ENCODE results near the gene CCDC184.
A peak's percentile ranks its signal among the peaks of the same experiment; 100 is the strongest.
"Not testable (repeated sequence)": the region's sequence is repeated elsewhere in the genome, so short reads cannot be mapped to it uniquely, and the experiment has no call there.

CCDC184 gene

DNA sequence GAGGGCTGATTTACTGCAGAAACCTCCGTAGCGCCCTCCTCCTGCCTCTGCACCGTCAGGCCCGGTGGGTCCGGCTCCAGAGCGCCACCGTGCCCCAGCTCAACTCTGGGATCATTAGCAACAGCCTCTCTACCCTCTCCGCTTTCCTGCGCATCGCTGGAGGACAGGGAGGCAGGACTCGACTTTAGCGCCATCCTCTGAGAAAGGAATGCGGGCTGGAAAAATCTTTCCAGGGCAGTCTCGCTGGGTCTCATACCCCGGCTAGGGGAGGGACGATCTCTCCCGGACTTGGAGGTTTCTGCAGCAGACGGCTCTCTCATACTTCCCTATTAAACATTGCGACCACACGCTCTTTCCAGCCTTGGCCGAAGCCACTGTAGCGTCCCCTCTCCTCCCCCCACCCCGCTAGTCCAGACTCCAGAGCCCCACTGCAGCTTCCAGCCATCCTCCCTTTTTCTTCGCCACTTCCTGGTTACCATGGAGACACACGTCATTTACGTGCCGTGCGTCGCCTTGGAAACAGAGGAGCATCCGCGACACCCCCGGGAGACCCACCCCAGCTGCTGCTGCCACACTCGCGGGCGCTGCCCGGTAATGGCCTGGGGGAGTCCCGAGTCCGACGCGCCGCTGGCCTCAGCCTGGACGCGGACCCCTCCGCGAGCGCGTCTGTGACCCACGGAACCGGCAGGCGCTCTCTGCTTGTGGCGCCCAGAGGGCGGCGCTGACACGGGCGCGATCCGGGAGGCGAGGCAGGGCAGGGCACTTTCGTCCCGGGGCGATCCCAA lies at the start of gene CCDC184:
CCDC184 (plus strand) TSS at position 554 of the 785 bp plus-strand sequence. CDS start 479 bp downstream, outside the sequence.
- peak; percentile 52 for DNase-seq (ENCODE audit: low read depth)

DNA sequence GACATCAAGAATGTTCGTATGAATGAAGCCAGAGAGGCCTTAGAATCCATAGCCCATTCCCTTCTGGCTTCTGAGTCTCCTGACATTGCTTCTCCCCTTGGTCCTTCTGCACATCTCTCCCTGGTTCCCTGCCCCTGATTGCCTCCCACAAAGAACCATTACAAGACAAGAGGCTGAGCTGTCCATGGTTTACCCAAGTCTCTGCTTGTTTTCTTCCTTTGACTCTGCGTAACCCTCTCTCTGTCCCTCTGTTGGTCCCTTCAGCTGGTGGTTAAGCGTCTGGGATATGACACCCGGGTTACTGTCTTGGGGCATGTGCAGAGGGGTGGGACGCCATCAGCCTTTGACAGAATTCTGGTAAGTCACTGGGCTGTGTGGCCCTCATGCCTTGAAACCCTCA lies 48.4 kb upstream of the CCDC184 start:
- no peak for DNase-seq (ENCODE audit: low read depth)

DNA sequence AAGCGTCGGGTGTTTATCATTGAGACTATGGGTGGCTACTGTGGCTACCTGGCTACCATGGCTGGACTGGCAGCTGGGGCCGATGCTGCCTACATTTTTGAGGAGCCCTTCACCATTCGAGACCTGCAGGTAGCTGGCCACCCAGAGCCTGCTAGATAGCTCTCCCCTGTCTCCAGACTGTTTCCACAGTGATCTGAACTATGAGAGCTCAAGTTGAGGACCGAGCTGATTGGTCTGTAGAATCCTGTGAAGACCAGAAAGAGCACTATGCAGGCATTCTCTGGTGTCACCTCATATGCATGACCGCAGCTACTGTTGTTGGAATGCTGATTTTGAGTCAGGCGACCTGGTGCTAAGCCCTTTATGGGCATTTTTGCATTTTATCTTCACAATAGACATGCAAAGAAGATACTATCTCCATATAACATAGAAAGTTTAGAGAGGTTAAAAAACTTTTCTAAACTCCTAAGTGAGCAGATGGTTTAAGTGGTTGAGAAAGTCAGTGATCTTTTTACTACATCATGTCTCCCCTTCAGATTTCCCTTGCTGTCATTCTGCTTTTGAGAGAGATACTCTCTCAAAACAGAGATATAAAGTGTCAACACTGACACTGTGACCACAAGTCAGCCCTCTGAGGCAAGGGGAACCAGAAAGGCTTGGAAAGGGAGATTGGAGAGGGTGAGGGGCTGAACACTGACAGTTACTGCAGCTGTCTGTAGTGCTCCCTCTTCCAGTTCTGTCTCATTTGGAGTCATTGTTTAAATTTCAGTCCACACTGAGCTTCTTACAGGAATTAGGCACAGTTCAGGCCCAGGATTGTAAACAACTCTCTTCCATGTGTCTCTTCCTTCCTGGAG lies 40.4 kb upstream of the CCDC184 start:
- no peak for DNase-seq (ENCODE audit: low read depth)

DNA sequence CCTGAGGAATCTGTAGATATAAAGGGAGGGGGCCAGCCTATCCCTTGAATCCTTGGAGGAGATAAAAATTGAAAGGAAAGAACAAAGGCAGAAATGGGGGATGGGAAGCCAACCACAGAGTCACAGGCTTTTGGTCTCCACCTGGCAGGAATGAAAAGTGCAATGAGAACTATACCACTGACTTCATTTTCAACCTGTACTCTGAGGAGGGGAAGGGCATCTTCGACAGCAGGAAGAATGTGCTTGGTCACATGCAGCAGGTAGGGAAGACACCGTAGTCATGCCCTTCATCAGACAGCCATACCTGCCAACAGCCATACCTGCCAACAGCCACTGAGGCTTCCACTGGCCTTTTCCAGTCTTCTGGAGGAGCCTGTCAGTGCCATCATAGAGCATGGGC lies 39.5 kb upstream of the CCDC184 start:
- DNase-seq (ENCODE audit: low read depth): no peak

DNA sequence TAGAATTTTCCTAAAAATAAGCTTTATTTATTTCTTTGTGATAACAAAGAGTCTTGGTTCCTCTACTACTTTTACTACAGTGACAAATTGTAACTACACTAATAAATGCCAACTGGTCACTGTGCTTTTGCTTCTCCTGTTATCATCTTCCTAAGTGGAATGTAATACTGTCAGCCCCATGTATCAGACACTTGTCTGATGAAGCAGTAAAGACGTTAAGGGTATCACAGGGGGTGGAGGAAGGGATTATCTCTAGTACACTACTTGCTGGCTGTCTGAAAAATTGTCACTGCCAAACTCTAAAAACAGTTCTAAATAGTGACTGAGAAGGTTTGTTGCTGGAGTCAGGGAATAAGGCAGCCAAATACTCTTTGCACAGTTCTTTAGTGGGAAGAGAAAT lies 37.5 kb upstream of the CCDC184 start:
- DNase-seq (ENCODE audit: low read depth): no peak

DNA sequence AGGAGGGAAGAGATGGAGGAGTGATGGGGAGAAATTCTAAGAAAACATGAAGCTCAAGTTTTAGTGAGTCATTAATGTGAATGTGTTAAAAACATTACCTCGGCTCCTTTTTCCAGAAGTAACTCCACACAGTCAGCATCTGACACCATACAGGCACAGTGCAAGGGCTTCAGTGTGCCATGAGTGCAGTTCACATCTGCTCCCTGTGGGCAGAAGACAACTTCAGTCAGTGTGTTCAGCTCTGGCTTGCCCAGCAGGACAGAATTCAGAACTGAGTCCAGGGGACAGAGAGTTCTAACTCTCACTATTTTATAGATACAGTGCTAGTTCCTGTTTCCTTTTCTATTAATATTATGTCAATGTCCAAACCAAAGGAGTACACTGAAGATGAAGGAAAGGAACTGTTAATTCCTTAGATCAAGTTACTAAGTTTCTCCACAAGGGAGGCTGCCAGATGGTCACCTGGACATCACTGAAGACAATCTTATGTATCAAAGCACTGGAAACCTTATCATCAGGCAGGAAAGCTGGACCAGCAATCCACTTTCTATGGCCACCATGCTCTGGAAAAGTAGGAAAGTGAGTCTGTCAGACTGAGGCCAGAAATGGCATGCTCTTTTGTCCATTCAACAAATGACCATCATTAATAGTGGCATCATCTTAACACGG lies 32.2 kb upstream of the CCDC184 start:
- DNase-seq (ENCODE audit: low read depth): no peak

DNA sequence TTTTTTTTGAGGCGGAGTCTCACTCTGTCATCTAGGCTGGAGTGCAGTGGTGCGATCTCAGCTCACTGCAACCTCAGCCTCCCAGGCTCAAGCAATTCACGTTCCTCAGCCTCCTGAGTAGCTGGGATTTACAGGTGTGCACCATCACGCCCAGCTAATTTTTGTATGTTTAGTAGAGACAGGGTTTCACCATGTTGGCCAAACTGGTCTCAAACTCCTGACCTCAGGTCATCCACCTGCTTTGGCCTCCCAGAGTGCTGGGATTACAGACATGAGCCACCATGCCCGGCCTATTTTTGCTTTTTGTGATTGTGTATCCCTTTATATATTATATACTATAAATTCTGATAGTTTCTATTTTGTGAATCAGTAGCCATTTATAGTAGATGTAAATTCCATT lies 27.7 kb upstream of the CCDC184 start:
- not testable (repeated sequence) for DNase-seq (ENCODE audit: low read depth)

DNA sequence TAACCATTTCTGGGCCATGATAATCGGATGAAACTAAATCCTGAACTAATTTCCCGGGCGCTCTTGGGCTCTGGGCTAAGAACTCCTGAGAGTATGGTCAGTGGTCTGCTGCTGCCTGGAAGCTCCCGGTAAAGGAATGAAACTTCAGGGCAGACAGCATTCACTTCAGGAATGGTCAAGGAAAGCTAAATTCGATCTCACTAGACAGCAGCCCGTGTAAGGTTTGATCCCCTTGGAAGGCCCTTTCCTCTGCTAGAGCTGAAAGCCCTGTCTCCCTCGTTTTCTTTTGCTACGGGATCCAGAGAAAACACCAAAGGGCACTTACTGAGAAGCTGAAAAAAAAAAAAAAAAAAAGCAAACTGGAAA lies 26.8 kb upstream of the CCDC184 start:
- no peak for DNase-seq (ENCODE audit: low read depth)

DNA sequence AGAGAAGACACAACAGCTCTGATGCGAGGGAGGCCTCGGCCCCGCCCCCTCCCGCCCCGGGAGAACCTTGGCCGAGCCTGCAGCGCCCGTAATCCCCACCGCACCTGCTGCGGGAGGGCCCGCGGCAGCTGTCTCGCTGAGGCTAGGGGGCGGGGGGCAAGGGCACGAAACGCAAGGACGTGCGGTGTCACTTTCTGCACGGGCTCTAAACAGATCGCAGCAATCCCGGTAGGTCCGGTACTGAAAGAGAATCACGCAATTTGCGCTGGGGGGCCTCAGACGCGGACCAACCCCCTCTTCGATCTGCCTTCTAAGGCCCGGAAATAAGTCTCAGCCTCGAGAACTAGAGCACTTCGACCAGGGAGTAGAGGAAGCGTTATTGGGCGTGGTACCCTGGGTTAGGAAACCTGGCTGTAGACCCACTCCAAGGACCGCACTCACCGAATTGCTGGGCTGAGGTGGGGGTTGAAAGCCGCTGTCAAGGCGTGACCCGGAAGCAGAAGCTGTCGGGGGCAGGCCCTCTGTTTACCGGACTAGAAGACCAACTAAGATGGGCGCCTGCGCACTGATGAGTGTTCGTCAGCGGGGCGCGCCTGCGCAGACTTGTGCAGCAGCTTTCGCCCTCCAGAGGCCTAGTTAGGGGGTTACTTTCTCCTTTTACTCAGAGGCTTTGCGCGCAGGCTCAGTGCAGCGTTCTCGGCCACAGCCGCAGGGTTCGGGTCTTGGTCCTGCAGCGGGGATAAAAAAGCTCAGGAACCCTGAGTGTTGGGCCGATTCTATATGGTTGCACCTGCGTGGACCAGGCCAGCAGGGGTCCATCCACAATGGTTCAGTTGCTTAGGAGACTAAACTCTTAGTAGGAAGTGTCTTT lies 26.2 kb upstream of the CCDC184 start, which contains the start of gene ASB8:
ASB8 (minus strand) TSS at position 498 of the 871 bp plus-strand sequence. CDS start 4,019 bp downstream, outside the sequence.
- DNase-seq (ENCODE audit: low read depth): peak; percentile 97

DNA sequence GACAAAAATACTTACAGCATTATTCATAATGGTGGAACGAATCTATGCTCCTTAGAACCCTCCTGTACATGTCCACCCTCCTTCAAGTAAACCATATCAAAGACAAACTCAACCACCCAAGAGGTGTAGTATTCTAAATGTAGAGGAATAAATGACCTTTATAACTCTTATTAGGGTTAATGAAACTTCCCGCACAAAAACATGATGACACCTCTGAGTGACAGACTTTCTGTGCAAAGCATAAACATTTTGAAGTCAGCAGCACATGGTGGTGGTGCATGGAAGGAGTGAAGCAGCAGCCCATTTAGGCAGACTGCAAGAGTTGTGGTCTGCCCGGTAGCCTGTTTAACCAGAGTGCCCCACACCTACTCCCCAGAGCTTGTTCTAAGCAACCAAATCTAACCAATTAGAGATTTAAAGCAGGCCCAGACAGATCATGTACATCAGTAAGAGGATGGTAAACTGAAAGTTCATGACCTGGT lies 25.5 kb upstream of the CCDC184 start:
- DNase-seq (ENCODE audit: low read depth): peak; percentile 9

DNA sequence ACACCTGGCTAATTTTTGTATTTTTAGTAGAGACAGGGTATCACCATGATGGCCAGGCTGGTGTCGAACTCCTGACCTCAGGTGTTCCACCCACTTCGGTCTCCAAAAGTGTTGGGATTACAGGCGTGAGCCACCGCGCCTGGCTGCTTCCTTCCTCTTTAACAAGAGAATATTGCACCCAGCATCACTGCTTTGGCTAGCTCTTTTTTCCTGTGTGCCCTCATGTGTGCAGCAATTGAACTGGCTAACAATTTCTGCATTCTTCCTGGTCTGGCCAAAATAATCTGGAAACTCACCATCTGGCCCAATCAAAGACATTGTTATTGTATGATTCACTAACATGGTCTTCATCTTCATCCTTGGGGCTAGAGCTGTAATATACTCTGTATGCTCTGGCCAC lies 23.4 kb upstream of the CCDC184 start:
- no peak for DNase-seq (ENCODE audit: low read depth)

DNA sequence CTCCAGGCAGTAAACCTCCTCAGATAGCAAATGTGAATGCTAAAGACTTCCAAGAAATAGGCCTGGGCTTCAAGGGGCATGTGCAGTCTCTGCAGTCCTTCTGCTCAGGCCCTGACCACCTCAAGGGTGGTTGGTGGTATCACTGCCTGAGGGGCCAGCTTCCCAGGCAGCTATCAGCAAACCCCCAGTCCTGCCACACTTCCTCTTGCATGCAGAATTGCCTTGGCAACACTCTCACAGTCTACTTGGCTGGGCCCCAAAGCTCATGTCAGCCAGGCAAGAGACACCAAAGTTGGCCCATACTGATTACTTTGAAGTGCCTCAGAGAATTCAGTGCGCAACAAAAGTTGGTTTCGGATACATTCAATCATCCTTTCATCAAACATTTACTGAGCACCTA lies 22.6 kb upstream of the CCDC184 start:
- DNase-seq (ENCODE audit: low read depth): no peak

DNA sequence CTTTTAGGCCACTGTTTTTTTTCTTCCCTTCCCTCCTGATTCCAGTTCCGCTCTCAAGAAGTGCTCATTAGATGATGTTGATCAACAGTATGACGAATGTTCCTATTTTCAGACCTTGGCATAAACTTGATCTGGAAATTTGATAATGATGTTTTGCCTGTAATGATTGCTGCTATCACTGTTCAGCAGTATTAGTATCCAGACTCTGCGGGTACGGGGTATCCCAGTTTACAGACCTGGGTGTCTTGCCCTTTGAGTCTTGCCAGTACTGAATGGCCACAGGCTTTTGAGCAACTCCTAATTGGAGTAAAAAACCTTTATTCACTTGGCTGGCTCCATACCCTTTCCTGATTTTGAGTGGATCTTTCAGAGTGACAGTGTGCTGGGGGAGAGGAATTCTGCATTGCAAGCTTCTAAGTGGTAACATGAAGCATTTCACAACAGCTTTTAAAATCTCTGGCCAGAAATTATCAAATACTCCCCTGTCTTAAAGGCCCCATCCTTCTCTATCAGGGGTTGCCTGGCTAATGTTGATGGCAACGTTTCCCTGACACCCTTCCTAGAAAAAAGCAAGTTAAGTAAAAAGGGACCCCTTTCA lies 20.2 kb upstream of the CCDC184 start:
- DNase-seq (ENCODE audit: low read depth): no peak

DNA sequence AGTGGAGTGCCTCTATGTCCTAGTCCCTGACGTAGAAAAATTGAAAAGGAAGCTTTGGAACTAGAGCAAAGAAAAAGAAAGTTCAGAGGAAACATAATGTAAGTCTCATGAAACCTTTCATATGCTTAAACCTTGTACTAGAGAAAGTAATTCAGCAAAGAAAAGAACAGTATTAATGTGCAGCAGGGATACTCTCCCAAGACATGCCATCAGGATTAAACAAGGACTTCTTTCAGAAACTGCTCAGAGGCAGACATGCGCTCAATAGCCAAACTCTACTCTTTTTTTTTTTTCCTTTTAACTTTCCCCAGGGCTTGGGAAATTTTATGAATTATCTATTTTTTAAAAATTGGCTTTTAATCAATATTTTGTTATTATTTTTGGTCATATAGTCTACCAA lies 19.0 kb upstream of the CCDC184 start:
- no peak for DNase-seq (ENCODE audit: low read depth)

DNA sequence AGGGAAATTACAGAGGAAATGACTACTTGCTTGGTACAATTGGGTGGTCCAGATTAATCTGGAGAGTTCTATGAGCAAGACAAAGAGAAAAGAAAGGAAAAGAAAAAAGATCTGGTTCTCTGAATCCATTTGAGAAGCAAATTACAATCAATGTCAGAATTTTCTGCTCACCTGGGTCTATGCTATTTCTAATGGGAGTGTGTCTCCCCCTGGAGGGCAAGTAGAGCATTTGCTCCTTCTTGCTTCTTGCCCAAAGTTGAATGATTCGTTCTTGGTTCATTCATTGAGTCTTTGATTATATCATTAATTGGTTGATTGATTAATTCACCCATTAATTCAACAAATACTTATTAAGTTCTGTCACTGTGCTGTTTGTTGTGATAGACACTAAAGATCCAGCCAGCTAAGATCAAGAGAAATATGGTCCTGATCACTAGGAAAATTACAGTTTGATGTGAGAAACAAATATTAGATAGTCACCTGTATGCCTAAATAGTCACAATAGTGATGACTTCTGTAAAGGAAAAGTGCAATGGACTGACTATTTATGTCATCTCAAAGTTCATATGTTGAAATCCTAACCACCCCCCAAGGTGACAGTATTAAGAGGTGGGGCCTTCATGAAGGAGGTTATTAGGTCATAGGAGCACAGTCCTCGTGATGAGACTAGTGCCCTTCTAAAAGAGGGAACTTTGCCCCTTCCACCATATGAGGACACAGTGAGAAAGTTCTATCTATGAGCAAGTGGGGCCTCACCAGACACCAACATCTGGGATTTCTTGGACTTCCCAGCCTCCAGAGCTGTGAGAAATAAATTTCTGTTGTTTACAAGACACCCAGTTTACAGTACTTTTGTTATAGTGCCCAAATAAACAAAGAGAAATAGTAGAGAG lies 18.1 kb upstream of the CCDC184 start:
- DNase-seq (ENCODE audit: low read depth): no peak

DNA sequence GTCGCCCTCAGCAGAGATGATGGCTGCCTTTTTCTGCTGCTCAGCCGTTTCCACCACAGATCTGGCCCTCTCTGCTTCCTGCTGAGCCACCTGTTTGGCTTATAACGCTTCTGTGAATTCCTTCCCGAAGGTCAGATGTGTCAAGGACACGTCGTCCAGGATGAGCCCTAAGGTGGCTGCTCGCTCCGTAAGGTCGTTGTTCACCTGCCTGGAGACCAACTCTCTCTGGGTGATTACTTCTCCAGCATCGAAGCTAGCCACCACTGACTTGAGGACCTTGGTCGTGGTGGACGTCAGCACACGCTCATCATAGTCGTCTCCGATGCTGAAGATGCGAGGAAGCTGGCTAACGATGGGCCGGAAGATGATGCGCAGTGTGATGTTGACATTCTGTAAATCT lies 14.4 kb upstream of the CCDC184 start:
- no peak for DNase-seq (ENCODE audit: low read depth)

DNA sequence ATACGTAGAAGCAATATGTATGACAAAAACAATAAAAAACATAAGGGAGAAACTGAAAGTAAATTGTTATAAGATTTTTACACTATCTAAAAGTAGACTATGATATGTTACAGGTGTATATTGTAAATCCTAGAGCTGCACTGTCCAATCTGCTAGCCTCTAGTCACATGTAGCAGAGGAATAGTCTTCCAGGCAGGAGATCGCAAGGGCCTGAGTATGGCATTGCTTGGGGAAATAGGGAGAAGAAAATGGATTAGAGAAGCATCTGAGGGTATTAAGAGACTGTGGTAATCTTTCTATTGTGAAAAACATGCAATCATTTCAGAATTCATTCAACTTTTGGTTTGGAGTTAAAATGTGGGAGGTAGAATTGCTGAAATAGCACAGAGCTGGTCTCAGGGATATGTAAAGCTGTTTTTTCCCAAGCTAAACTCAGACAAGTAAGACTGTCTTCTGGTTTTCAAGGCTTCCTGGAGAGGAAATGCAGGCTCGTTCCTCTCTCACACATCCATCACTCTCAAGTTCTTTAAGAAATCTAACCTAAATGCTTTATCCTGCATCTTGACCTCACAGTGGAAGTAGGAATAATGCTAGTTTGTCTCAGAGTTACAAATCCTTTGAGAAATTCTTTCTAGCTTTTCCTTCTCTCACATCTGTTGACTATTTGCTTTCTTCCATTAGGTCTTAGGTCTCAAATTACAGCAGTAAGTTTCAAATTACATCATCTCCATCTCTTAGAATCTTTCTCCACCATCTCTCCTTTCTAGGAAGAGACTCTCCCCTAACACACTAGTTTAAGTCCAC lies 7.6 kb upstream of the CCDC184 start:
- DNase-seq (ENCODE audit: low read depth): no peak

DNA sequence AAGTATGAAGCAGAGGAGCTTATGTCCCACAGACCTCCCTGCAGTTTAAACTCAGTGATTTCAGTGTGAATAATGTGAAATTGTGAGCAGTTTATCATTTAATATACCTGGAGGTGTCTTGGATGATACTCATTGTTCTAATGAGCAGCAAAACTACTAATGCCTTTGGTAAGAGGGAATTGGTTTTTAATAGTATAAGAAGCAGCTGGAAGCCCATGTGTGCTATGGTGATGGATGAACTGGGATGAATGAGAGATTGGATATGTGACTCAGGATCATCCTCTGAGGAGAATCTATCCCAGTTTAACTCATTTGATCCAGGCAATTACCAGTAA lies 7.1 kb upstream of the CCDC184 start:
- DNase-seq (ENCODE audit: low read depth): no peak

DNA sequence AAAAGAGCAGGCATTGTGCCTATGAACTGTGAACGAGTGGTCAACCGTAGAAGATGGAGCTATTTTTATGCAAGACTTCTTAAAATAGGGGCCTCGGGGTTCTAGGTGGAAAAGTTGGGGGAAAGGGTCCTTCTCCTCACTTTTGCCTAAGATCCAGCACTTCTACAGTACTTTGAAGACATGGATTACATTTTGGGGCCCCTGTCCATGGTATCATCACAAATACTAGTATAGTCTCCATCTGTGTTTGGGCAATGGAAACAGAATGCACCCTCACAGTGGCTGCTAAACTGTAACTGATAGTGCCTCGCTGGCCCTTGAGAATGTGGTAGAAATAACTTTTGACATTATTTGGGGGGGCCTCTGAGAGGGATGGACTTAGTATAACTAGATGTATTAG lies 5.5 kb upstream of the CCDC184 start:
- no peak for DNase-seq (ENCODE audit: low read depth)
